Astrocyte of the cerebellum (primary cell): ENCODE results near the gene GPR34.
"Not testable (repeated sequence)": the region's sequence is repeated elsewhere in the genome, so short reads cannot be mapped to it uniquely, and the experiment has no call there.

Source experiments
- DNase-seq: peaks from one replicate; pipeline ENCODE4 v3.0.0-alpha.2; 2011; ENCODE audit warnings: low read depth
- H3K4me3 ChIP-seq: 2 replicates; pipeline ENCODE4 v1.5.1; 2011; ENCODE audit warnings: mild to moderate bottlenecking, low read depth, low read length, moderate library complexity
- CTCF ChIP-seq: IDR thresholded peaks from 2 replicates; pipeline ENCODE4 v1.5.1; 2012; ENCODE audit warnings: low read length, low read depth, moderate library complexity, mild to moderate bottlenecking; ENCODE audit errors: missing control alignments
- in situ Hi-C: cut with HindIII; loops from 2 replicates; pipeline ENCODE4 v1.10.0; 2017; ENCODE audit warnings: low sequenced_read_pairs

The GPR34 gene

GRCh38 chrX:41707218-41707617 lies 18.4 kb downstream of the GPR34 start:
- TF ChIP-seq CTCF: no peak
- in situ Hi-C loops: no loop called here
- H3K4me3 ChIP-seq: no peak overlapping the region
- no peak for DNase-seq

GRCh38 chrX:41708486-41708885 lies 19.7 kb downstream of the GPR34 start:
- in situ Hi-C loops: no loop called here
- no peak for TF ChIP-seq CTCF

GRCh38 chrX:41711021-41711667 lies 22.4 kb downstream of the GPR34 start:
- TF ChIP-seq CTCF: no peak
- DNase-seq: no peak
- in situ Hi-C loops: no loop called here
- no peak overlapping the region for H3K4me3 ChIP-seq

More at GRCh38 chrX:41708486-41708885, 19.7 kb downstream of the GPR34 start:
- DNase-seq: no peak
- no peak overlapping the region for H3K4me3 ChIP-seq

- in situ Hi-C loops: no loop called here
- no peak for DNase-seq
- TF ChIP-seq CTCF: no peak
- no peak overlapping the region for H3K4me3 ChIP-seq
Measured at GRCh38 chrX:41716222-41716621, 27.4 kb downstream of the GPR34 start.

GRCh38 chrX:41716767-41717473 lies 28.1 kb downstream of the GPR34 start:
- no peak for TF ChIP-seq CTCF
- DNase-seq: no peak
- H3K4me3 ChIP-seq: no peak overlapping the region
- in situ Hi-C loops: no loop called here

- DNase-seq: peak; percentile 74
- no peak for TF ChIP-seq CTCF
- in situ Hi-C loops: no loop called here
Measured at GRCh38 chrX:41718481-41719235, 29.9 kb downstream of the GPR34 start.

GRCh38 chrX:41719610-41720009 lies 30.8 kb downstream of the GPR34 start:
- in situ Hi-C loops, DNase-seq, H3K4me3 ChIP-seq: not testable (repeated sequence)

More at GRCh38 chrX:41718481-41719235, 29.9 kb downstream of the GPR34 start:
- H3K4me3 ChIP-seq: no peak overlapping the region
